EL (cell line): ENCODE results near the gene PHACTR3.

Experiments used
- DNase-seq: peaks from one replicate; pipeline ENCODE4 v3.0.0-alpha.2; 2016

The PHACTR3 gene

DNA sequence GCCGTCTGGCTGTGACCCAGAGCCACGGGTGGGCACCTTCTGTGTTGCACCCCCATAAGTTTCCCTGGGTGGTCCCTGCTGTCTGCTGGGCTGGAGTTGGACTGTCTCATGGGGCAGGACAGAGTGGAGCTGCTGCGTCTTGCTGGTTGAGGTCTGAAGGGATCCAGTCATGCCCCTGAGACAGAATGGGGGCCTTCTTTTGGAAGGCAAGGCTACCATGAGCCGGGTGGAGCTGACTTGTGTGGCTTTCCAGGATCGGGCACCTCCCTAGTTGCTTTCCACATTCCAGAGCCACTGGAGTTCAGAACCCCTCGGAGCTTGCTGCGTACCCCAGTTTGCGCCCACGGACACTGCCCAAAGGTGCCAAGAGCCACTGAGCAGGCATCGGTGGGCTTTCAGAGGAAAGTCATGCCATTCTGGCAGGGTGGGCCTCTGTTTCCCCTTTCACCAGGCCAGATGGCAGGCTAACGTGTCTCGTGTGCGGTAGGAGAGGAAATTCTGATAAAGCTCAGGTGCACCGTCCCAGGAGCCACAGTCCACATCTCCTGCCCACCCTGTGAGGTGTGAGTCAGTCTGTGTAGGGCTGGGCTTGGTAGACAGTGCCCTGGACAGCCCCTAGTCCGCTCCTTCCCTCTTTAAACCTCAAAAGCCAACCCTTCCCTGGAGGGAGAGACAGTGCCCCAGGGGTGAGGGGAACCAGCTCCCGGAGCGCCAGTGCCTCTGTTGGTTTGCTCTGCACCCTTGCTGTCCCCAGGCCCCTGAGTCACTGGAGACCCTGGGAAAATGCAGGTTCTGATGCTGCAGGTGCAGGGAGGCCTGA lies 203.8 kb downstream of the PHACTR3 start:
- DNase-seq = no peak

- no peak for DNase-seq
Observed at GRCh38 chr20:59808729-59809381, 204.5 kb downstream of the PHACTR3 start.

DNA sequence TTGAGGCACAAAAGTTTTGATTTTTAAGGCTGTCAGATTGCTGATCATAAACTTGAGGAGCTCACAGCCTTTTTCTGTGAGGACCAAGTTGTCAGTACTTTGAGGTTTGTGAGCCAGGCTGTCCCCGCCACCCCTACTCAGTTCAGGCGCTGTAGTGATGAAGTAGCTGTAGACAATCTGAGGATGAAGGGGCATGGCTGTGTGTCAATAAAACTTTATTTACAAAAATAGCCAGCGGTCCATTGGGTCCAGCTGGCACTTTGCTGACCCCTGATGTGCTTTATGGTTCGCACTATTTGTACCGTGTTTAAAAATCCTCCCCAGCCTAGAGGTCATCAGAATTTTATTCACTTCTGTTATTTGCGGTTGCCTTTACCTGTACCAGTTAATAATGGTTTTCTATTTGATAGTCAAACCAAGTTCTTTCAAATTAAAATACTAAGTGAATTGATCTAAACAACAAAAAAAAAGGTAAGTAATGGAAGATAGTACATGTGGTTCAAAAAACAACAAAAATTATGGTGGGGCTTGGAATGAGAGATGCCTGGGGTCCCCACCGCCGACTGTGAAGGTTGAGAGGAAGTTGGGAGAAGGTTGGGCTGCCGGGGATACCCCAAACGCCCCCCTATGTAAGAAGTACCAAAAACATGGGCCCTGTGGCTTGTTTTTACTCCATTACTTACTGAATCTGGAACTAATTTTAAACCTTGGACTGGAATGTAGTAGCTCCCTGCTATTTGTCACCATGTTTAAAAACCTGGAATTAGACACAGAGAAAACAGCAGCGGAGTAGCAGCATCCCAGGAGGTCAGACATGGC lies 205.5 kb downstream of the PHACTR3 start:
- no peak for DNase-seq

DNA sequence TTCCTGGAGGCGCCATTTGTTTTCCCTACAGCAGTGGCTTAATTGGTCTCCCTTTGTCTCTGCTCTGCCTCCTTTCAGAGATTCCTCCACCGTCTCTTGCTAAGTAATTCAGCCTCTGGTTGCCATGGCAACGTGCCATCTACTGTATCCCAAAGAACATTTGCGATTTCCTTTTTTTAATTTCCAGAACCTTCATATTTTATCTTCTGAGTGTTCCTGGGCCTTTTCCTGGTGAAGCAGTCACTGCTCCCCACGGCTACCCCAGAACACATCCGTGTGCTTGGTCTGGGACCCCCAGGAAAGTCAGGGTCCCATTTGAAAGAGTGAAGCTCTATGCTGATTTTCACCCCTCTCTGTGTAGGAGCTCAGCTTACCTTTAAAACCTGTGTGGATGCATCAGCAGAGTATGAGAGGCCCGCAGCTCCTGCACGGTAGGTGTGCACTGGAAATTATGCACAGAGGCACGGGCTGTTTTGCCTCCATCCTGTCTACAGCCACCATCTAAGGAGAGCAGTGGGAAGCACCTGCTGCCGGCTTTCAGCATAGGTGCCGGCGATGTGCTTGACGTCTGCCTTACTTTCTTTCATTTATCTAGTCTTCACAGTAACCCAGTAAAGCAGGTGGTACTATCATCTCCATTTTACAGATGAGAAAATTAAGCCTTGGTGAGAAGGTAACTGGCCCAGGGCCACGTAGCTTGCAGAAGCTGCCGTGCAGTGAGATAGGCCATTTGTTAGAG lies 206.3 kb downstream of the PHACTR3 start:
- no peak for DNase-seq

- DNase-seq = no peak
Observed at GRCh38 chr20:59811681-59812171, 207.4 kb downstream of the PHACTR3 start.

DNA sequence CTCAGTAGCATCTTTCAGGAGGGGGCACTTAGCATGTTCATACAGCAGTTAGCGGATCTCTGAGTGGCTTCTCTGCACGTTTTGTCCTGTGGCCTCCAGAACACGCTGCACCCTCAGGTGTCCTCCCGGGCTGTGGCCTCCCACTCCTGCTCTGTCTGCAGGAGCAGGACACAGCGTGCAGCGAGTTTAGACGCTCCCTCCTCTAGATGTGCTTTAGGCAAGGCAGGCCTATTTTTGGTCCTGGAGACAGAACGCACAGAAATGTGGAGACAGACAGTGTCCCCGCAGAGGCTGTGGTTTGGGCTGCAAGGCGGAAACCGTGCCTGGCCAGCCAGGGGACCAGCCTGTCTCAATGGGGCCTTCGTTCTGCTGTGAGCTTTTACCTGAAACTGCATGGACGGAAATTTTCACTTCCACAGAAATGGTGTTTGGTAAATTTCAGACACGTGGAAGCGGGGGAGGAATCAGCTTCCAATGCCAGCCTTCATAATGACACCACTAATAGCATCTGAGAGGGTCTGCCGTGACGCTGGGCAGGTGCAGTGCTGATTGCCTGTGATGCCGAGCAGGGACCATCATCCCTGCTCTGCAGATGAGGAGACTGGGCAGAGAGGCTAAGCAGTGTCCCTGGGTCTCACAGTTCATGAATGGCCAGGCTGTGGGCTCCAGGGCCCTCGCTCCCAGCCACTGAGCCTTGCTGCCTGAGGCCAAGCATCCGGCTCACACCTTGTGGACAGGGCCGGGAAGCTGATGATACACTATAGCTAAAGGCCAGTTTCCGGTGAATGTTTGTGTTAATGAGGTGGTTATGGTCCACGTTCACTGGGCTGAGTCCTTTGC lies 208.2 kb downstream of the PHACTR3 start:
- no peak for DNase-seq

GRCh38 chr20:59813126-59813947 lies 209.0 kb downstream of the PHACTR3 start:
- DNase-seq = no peak

- DNase-seq = no peak
Observed at GRCh38 chr20:59813948-59814839, 209.9 kb downstream of the PHACTR3 start.

- no peak for DNase-seq
Observed at GRCh38 chr20:59814840-59815340, 210.6 kb downstream of the PHACTR3 start.

- DNase-seq = no peak
Observed at GRCh38 chr20:59816146-59816738, 211.9 kb downstream of the PHACTR3 start.

GRCh38 chr20:59817406-59817805 lies 213.1 kb downstream of the PHACTR3 start:
- no peak for DNase-seq

DNA sequence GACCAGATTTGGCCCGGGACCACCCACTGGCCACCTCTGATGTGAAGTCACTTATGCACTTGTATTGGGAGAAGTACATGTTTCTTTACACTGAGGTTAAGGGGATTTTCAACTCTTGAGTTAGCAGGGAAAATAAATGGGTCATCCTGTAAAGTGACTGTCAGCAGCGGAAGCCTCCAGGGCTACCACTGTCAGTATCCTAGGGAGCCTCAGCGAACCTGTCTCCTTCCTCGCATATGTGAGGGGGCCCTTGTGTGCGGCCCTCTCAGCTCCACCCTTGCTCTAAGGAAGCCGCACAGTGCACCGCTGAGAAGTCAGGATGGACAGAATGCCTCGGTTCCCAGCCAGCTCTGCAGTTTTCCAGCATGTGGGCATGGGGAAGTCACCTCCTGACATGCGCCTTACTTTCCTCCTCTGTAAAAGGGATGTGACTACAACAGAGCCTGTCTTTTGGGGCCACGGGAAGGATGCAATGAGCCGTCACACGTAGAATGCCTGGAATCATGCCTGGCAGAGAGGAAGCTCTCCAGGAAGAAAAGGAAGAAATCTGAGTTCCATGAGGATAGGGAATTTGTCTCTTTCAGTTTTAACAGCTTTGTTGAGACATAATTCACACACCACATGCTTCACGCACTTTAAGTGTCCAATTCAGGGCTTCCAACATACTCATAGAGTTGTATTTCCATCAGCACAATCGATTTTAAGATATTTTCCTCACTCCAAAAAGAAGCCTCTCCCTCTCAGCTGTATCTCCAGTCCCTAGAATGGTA lies 213.7 kb downstream of the PHACTR3 start:
- DNase-seq = no peak

DNA sequence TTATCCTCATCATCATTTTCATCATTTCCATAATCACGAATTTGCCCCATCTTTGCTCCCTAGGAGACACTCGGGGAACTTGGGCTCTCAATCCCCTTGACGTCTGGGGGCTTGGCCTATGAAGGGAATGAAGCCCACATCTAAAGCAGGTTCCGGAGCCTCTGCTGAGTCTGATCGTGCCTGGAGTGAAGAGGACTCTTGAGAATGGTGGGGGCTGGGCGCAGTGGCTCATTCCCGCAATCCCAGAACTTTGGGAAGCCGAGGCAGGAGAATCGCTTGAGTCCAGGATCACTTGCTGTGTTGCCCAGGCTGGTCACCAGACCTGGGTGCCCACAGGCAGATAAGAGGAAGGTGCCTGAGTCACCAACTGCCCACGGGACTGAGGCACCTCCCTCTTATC lies 214.6 kb downstream of the PHACTR3 start:
- DNase-seq = no peak

- DNase-seq = no peak
Observed at GRCh38 chr20:59819496-59820203, 215.3 kb downstream of the PHACTR3 start.

- no peak for DNase-seq
Observed at GRCh38 chr20:59820204-59821041, 216.1 kb downstream of the PHACTR3 start.

DNA sequence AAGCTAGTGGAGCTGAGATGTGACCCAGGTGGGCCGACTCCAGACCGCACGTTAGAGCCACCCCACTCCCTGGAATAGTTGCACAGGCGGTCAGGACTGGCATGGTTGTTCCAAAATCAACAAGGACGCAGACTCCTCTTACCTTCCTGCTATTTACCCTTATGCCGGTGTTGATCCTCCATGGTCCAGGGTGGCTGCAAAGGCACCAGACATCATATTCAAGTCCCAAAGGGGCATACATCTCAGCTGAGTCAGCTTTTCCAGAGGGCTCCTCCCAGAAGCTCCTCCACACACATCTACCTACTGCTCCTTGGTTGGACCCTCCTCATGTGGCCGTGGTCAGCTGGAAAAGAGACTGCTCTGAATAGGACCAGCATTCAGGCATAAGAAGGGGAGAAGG lies 216.9 kb downstream of the PHACTR3 start:
- DNase-seq = no peak

DNA sequence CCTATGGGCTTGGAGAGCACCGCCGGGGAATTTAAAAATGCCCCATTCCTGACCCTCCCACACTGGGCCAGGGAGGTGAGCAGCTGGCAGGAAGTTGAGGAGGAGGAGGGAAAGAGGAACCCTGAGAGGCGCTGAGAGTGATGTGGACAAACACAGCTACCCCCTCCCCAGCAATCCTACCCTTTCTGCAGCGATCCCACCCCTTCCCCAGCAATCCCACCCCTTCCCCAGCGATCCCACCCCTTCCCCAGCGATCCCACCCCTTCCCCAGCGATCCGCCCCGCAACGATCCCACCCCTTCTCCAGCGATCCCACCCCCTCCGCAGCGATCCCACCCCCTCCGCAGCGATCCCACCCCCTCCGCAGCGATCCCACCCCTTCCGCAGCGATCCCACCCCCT lies 217.4 kb downstream of the PHACTR3 start:
- no peak for DNase-seq
